ENCODE measurements around the gene QSOX1. TPM values are rescaled to one million over a fixed set of nuclear protein-coding genes. Genes with fewer than 3 reads are reported as not detected.
A peak's percentile ranks its signal among the peaks of the same experiment; 100 is the strongest.

Gene QSOX1
- total and polyA plus RNA-seq, 8 donors = 38.5 to 323 (median 111) TPM

- intact Hi-C loops (cut with DNase I; ENCODE audit: low total_unique reads) = no loop called here
- peak; percentile 44 to 83 for DNase-seq
- H3K9me3 ChIP-seq = no peaks in the 10 kb centered on the region
- H3K4me1 ChIP-seq = peaks cover 0 to 17% (median 10%) of the 10 kb centered on the region in 4 donors
- H3K36me3 ChIP-seq = peaks cover 83 to 100% (median 100%) of the 10 kb centered on the region in 4 donors
- H3K27me3 ChIP-seq = no peaks in the 10 kb centered on the region
- H3K27ac ChIP-seq = no peak overlapping the region
- TF ChIP-seq POLR2AphosphoS5 (IDR thresholded peaks at IDR 0.05) (no peak), CTCF (IDR thresholded peaks at IDR 0.05) (peak in 4 of 7 experiments; percentile 26 to 39 (median 29))
- no peak overlapping the region for H3K4me3 ChIP-seq
- 50 to 57% (median 54%) methylated on average over 8 of the region's 8 CpGs for WGBS, 5 donors
These were observed 33.4 kb downstream of the QSOX1 start for GRCh38 chr1:180188091-180188506.

GRCh38 chr1:180188684-180189175 lies 34.1 kb downstream of the QSOX1 start:
- Histone ChIP-seq H3K9me3 (no peaks in the 10 kb centered on the region), H3K27ac (no peak overlapping the region), H3K4me3 (no peak overlapping the region), H3K36me3 (peaks cover 78 to 100% (median 100%) of the 10 kb centered on the region in 4 donors), H3K4me1 (peaks cover 0 to 22% (median 16%) of the 10 kb centered on the region in 4 donors), H3K27me3 (no peaks in the 10 kb centered on the region)
- intact Hi-C loops (cut with DNase I; ENCODE audit: low total_unique reads) = no loop called here
- WGBS, 5 donors = 76 to 83% (median 81%) methylated on average over 8 of the region's 8 CpGs
- DNase-seq = no peak
- no peak for TF ChIP-seq CTCF (IDR thresholded peaks at IDR 0.05)
- no peak for TF ChIP-seq POLR2A (IDR thresholded peaks at IDR 0.05)
- no peak for TF ChIP-seq EP300 (IDR thresholded peaks at IDR 0.05)
- TF ChIP-seq POLR2AphosphoS5 (IDR thresholded peaks at IDR 0.05) = no peak

- H3K27me3 ChIP-seq = no peaks in the 10 kb centered on the region
- TF ChIP-seq CTCF (IDR thresholded peaks at IDR 0.05) = no peak
- no peak for TF ChIP-seq POLR2A (IDR thresholded peaks at IDR 0.05)
- TF ChIP-seq POLR2AphosphoS5 (IDR thresholded peaks at IDR 0.05) = no peak
- no peak for TF ChIP-seq EP300 (IDR thresholded peaks at IDR 0.05)
- peaks cover 80 to 100% (median 100%) of the 10 kb centered on the region in 4 donors for H3K36me3 ChIP-seq
- no peak for DNase-seq
- H3K4me3 ChIP-seq = no peak overlapping the region
- peaks cover 0 to 22% (median 17%) of the 10 kb centered on the region in 4 donors for H3K4me1 ChIP-seq
- H3K9me3 ChIP-seq = no peaks in the 10 kb centered on the region
- H3K27ac ChIP-seq = no peak overlapping the region
- 80 to 96% (median 89%) methylated on average over 5 of the region's 5 CpGs for WGBS, 5 donors
- intact Hi-C loops (cut with DNase I; ENCODE audit: low total_unique reads) = no loop called here
These were observed 35.4 kb downstream of the QSOX1 start for GRCh38 chr1:180190091-180190490.

GRCh38 chr1:180192172-180192571 lies 37.5 kb downstream of the QSOX1 start:
- DNase-seq = no peak
- TF ChIP-seq EP300 (IDR thresholded peaks at IDR 0.05) = no peak
- no peak for TF ChIP-seq POLR2A (IDR thresholded peaks at IDR 0.05)
- TF ChIP-seq CTCF (IDR thresholded peaks at IDR 0.05) = no peak
- no peak for TF ChIP-seq POLR2AphosphoS5 (IDR thresholded peaks at IDR 0.05)
- Histone ChIP-seq H3K36me3 (peaks cover 74 to 100% (median 100%) of the 10 kb centered on the region in 4 donors), H3K9me3 (no peaks in the 10 kb centered on the region), H3K4me3 (no peak overlapping the region), H3K4me1 (peaks cover 0 to 22% (median 17%) of the 10 kb centered on the region in 4 donors), H3K27ac (no peak overlapping the region), H3K27me3 (no peaks in the 10 kb centered on the region)
- WGBS, 5 donors = 79 to 92% (median 88%) methylated on average over 7 of the region's 7 CpGs
- intact Hi-C loops (cut with DNase I; ENCODE audit: low total_unique reads) = no loop called here

All from stomach (tissue), 9 donors.